ENCODE data around the gene RARB.

Gene RARB

DNA sequence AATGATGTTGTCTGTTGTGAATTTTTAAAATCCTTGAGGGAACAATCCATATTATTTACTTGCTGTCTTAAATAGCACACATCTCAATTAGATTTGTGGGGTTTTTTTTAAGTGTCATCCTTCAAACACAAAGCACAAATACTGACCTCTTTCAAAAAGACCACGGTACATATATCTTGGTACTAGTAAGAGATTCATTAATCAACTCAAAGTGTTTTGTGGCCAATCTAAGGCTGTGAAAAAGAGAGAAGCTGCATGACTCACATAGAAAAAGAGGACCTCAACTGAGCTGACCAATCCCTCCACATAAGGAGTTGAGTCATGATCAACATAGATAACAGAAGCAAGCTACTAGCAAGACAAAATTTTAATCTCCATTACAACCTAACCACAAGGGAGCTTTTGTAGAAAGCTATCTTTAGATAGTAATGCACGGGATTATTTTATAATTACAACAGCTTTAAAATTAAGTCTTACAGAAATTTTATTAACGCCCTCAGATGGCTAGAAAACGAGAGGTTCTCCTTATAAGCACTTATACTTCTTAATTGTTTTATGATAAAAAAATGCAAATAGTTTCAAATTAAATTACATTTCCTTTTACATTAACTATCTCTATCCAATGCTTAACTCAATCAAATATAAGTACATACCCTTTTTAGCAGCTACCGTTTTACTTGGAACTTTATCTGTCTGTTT lies 176.2 kb downstream of the RARB start:
- peak; percentile 19 for DNase-seq (ENCODE audit: low spot score)

GRCh38 chr3:25610167-25610566 lies 182.1 kb downstream of the RARB start:
- DNase-seq (ENCODE audit: low spot score) = no peak

DNA sequence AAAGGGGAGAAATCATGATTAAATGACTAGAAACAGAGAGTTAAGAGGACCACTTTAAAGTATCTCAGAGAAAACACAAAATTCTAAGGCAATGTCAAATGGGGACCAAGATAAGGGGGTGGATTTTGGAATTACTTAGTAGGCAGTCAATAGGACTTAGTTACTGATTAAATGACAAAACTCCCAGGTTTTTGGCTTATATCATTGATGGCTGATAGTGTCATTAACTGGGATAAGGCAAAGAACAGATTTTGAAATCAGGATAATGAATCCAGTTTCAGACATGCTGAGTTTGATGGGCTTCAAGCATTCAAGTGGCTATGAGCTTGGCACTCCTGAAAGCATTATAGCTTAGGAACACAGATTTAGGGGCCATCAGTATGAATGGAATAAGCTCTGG lies 182.7 kb downstream of the RARB start:
- no peak for DNase-seq (ENCODE audit: low spot score)

DNA sequence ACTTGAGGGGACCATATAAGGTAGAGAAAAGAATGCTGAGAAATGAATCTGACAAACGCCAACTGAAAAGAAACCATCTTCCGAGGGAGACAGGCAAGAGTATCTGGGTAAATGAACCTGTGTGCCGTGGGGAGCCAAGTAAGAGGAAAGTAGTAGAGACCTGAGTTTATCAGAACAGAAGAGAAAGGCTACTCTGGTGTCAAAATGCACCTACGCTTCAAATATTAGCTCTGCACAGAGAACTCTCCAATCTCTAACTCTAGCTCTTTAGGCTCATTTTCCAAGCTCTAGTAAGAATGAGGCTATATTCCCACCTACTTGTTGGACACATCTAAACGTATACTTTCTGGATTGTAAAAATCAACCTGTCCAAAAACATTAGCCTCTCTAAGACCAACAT lies 183.1 kb downstream of the RARB start:
- DNase-seq (ENCODE audit: low spot score) = no peak

DNA sequence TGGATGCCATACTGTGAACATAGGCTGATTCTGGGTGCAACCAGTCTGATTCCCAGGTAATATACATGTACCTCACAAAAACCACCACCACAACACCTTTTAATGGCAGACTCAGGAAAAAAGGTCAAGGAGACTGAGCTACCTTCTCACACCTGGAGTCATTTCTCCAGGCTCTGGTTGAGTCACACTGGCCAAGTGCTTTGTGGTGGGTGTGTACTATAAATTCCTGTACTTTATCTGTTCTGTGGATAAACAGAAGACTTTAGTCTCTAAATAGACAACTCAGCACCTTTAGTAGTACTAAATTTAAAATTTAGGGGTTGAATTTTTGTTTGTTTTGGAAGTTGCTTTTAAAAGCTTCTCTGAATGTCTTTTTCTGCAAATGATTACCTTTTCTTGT lies 190.0 kb downstream of the RARB start:
- DNase-seq (ENCODE audit: low spot score) = peak; percentile 4

- DNase-seq (ENCODE audit: low spot score) = no peak
Observed at GRCh38 chr3:25619382-25619781, 191.3 kb downstream of the RARB start.

GRCh38 chr3:25620493-25620892 lies 192.4 kb downstream of the RARB start:
- no peak for DNase-seq (ENCODE audit: low spot score)

- DNase-seq (ENCODE audit: low spot score) = no peak
Observed at GRCh38 chr3:25621087-25621486, 193.0 kb downstream of the RARB start.

DNA sequence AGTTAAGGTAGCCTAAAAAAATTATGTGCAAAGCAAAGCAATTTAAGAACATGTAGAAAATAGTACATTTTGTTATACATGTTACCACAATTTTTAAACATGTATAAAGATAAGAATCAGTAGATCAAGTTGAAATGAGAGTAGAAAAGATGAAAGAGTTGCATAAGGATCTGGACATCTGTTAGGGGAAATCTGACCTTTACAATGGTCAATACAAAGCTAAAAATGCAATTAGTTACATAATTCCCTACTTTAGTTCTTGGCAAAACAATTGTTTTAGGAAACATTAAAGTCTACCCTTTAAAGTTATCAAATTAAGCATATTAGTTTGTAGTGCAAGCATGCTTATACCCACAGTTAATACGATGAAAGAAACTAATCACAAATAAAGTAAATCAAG lies 203.9 kb downstream of the RARB start:
- DNase-seq (ENCODE audit: low spot score) = no peak

- no peak for DNase-seq (ENCODE audit: low spot score)
Observed at GRCh38 chr3:25633919-25634318, 205.9 kb downstream of the RARB start.

DNA sequence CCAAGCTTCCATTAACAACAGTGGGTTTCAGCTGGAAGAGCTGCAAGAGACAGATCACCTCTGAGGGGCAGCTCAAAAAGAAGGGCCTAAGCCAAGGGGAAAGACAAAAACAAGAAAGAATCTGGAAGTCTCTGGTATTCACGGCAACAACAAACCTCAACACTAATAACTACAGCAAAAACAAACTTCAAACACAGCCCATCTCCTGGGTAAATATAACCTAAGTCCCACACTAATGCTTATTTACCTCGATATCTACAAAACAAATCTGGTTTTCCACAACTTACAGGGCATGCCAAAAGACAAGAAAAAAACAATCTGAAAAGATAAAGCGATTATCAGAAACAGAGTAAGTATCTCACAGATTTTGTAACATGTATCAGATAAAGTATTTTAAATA lies 207.0 kb downstream of the RARB start:
- DNase-seq (ENCODE audit: low spot score) = no peak

Measured in activated CD4-positive, alpha-beta T cell treated with anti-CD3 and anti-CD28 coated beads, Interleukin-2, Interleukin-4, amounts not matched to agents 100 ng/mL and 50 ng/mL, durations not matched to agents 16 hours and 8 hours (primary cell).